Measurements from ENCODE around the gene FNDC10.
A peak's percentile ranks its signal among the peaks of the same experiment; 100 is the strongest.

The FNDC10 gene

DNA sequence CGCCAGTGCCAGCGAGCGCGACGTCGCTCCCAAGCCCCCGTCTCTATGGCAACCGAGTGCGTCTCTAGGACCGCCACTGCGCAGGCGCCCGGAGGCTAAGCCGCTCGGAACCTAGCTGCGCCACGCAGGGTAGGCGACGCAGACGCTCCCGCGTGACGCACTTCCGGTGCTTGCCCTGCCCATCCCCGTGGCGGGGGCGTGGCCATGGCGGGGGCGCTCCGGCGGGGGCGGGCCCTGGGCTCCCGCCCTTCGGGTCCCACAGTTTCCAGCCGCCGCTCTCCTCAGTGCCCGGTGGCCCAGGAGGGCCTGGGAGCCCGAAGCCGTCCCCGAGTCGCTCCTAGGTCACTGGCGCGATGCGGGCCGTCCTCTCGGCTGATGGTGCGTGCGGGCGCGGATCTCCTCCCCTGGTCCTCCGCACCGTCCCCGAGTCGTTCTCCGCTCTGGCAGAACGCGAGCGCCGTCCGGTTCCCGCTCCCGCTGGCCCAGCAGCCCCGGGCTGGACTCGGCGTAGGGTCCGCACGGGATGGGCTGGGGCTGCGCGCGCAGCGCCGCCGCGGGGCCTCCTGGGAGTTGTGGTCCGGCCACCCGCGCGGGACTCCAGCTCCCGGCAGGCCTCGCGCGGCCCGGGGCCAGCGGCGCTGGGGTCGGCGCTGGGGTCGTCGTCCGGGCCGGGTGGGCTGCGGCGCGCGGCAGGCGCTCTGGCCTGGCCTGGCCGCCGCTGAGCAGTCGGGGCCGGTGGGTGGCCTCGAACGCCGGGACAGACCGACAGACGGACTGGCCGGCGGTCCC, 15.5 kb upstream of the FNDC10 start, which contains the start of gene MIB2:
Gene MIB2 (plus strand): TSS at position 245 of the 789 bp plus-strand sequence. CDS start 7,953 bp downstream, outside the sequence.
- peak; percentile 96 for DNase-seq

DNA sequence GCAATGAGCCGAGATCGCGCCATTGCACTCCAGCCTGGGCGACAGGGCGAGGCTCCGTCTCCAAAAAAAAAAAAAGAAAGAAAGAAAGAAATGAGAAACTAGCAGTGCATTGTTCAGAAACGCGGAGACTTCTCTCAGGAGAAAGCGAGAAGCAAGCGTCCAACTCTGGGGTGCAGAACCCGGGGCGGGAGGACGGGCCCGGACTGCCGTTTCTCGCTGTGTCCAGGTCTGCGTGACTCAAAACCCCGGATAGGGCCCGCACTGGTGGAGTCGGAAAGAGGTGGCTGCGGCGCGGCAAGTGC, 15.0 kb upstream of the FNDC10 start:
- DNase-seq: no peak

DNA sequence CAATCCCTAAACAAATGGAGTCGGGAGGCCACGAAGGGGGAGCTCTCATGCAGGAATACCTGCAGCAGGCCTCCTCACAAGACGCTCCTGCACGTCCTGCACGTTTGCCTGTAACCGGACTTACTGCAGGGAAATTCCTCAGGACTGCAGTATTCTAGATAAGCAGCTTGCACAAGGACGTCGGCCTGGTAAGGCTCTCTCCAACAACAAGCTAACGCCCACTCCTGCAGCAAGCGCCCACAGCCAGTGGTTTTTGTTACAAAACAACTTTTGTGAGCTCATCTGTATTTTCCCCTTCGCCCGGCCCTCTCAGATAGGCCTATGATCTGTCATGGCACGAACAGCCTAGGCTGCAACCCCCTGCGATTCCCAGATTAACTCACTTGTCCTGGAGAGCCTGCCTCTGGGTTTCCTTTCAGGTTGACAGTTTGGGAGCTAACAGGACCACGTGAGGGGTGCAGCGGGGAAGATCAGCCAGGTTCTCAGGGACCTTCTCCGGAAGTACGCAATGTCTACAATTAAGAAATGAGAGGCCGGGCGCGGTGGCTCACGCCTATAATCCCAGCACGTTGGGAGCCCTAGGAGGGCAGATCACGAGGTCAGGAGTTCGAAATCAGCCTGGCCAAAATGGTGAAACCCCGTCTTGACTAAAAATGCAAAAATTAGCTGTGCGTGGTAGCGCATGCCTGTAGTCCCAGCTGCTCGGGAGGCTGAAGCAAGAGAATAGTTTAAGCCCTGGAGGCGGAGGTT, 14.4 kb upstream of the FNDC10 start:
- DNase-seq: peak; percentile 46

DNA sequence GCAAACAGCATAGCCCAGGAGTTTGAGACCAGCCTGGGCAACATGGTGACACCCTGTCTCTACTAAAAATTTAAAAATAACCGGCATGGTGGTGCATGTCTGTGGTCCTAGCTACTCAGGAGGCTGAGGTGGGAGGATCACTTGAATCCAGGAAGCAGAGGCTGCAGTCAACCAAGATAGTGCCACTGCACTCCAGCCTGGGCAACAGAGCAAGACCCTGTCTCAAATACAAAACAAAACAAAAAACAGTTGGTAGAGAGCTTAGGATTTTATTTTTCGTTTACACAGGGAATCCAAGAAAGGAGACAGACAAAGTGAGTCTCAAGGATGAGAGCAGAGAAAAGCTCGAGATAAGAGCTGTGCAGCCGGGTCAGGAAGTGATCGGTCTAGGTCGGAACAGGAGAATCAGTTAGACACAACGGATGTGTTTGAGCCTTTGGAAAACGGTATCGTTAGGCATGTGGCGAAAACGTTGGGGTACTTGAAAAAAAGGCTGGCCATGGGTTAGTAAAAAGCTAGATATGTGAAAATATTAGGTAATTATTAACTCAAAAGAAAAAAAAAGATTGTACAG, 13.7 kb upstream of the FNDC10 start:
- no peak for DNase-seq

DNA sequence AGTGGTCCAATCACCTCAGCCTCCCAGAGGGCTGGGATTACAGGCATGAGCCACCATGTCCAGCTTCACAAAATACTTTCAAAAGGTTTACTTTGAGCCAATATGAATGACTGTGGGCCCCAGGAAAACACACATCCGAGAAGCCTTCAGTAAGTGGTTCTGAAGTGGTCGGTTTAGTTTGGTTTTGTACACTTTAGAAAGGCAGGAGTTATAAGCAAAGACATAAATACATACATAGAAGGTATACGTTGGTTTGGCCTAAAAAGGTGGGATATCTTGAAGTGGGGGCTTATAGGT, 12.1 kb upstream of the FNDC10 start:
- no peak for DNase-seq

DNA sequence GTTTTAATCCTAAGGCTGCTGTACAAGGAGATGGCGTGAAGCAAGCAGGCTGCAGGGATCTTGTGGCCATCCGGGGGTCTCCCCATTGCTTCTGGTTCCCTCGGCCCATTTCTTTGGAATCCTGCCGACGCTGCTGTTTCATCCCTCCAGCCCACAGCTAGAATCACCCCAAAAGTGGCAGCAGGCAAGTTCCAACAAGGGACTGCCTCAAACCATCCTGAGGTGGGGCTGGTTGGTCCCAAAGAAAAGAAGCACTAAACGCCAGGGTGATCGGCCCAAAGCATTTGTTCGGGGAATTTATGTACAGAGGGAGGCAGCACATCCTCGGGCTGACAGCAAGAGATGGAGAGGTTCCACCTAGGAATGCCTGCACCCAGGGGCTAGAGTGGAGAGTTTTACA, 10.9 kb upstream of the FNDC10 start:
- no peak for DNase-seq

DNA sequence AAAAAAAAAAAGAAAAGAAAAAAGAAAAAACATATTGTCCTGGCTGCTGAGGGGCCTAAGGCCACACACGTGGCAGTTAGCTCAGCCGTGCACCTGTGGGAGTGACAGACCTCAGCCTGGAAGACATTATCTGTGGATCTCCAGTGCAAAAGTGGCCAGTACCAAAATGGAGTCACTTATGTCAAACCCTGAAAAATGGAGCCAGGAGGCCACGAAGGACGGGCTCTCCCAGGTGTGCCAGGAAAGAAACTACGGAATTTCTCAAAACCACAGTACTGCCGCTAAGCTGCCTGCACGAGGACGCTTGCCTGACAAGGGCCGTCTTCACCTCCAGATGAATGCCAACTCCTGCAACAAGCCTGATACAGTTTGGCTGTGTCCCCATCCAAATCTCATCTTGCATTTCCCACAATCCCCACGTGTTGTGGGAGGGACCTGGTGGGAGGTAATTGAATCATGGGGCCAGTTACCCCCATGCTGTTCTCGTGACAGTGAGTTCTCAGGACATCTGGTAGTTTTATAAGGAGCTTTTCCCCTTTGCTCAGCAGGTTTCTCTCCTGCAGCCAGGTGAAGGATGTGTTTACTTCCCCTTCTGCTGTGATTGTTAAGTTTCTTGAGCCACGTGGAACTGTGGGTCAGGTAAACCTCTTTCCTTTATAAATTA, 10.0 kb upstream of the FNDC10 start:
- no peak for DNase-seq

DNA sequence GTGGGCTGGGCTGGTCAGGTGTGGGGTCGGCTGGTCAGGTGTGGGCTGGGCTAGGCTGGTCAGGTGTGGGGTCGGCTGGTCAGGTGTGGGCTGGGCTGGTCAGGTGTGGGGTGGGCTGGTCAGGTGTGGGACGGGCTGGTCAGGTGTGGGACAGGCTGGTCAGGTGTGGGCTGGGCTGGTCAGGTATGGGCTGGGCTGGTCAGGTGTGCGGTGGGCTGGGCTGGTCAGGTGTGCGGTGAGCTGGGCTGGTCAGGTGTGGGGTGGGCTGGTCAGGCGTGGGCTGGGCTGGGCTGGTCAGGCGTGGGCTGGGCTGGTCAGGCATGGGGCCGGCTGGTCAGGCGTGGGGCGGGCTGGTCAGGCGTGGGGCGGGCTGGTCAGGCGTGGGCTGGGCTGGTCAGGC, 6.3 kb upstream of the FNDC10 start:
- DNase-seq: no peak

DNA sequence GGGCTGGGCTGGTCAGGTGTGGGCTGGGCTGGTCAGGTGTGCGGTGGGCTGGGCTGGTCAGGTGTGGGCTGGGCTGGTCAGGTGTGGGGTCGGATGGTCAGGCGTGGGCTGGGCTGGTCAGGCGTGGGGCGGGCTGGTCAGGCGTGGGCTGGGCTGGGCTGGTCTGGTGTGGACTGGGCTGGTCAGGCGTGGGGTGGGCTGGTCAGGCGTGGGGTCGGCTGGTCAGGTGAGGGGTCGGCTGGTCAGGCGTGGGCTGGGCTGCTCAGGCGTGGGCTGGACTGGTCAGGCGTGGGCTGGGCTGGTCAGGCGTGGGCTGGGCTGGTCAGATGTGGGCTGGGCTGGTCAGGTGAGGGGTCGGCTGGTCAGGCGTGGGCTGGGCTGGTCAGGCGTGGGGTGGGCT, 5.8 kb upstream of the FNDC10 start:
- DNase-seq: no peak

DNA sequence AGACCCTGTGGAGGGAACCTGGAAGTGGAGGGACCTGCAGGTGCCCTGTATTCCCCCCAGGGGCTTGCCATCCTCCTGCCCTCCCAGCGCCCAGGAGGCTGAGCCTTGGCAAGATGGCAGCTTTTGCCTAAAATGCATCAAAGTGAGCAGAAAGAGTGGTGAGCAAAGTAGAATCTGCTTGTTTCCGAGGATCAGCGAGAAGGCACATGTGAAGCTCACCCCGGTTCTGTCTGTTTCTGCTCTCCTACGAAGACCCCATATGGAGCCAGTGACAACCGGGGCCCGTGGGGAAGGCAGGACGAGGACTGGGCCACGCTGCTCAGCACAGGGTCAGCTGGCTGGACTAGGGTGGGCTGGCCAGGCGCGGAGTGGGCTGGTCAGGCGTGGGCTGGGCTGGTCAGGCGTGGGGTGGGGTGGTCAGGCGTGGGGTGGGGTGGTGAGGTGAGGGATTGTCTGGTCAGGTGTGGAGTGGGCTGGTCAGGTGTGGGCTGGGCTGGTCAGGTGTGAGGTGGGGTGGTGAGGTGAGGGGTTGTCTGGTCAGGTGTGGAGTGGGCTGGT, 5.2 kb upstream of the FNDC10 start:
- no peak for DNase-seq

DNA sequence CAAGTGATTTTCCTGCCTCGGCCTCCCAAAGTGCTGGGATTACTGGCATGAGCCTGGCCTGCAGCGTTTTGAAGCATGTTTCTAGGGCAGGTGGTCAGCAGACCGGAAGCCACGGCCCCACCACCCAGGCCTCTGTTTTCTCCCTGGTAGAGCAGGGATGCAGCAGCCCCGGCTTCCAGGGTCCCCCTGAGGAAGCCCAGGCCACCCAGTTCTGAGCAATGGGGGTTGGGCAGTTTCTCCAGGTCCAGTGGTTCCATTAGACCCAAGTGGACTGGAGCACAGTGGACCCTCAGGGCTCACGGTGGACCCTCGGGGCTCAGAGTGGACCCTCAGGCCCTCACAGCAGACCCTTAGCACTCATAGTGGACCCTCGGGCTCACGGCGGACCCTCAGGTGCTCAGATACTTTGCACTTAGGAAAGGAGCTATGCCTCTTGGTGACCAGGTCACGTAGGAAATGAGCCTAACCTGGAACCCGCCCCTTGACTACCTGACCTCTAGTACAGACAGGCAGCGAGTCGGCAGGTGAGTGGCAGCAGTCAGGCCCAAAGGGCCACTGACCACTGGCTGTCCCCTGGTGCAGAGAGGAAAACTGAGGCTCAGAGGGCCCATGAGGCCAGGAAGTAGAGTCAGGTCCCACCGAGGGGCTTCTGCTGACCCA, 4.6 kb upstream of the FNDC10 start:
- no peak for DNase-seq

DNA sequence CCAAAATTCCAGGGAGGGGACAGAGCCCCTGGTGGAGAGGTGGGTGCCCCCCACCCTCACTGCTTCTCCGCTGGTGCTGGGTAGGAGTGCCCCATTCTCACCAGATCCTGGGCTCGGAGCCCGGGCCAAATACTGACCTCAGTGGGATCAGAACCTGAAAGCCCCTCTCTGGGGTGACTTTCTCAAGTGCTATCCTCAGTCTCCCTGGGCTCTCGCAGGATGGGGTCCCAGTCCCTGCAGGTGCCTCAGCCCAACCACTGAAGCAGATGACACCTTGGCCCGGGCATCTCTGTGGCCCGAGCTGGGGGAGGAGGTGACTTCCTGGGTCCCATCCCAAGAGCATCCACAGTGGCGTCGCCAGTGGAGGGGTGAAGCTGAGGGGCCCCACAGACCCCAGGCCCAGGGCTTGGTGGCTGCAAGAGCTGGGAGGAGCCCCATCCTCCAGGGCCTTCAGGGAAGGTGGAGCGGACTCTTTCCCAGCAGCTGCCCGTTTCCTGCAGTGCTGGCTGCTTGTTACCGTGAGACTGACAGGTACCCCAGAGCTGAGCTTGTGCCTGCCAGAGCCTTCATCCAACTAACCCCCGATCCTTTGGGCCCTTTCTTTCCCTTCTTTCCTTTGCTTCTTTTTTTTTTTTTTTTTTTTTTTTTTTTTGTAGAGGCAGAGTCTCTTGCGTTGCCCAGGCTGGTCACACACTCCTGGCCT, 3.9 kb upstream of the FNDC10 start:
- no peak for DNase-seq

DNA sequence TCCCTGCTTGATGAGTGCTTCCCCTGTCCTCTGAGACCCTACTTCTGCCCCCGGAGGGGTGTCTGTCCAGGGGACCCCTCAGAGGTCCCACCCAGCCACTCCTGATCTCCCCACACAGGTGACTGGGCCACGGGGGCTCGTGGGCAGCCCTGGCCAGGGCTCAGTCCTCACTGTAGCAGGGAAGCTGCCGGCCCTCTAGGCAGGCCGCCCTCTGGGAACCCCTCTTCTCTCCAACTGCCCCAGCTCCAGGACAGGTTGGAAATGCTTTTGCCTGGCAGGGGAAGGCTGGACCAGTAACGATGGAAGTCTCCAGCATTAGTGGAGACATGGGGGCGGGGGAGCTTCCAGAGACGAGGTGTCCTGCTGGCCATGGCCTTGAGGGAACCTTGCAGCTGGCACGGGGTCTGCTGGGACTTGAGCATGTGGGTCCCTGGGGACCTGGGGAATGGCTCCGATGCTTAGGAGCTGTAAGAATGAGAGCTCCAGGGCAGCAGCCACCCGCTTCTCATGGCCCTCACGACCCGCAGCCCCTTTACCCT, 3.1 kb upstream of the FNDC10 start:
- DNase-seq: no peak

DNA sequence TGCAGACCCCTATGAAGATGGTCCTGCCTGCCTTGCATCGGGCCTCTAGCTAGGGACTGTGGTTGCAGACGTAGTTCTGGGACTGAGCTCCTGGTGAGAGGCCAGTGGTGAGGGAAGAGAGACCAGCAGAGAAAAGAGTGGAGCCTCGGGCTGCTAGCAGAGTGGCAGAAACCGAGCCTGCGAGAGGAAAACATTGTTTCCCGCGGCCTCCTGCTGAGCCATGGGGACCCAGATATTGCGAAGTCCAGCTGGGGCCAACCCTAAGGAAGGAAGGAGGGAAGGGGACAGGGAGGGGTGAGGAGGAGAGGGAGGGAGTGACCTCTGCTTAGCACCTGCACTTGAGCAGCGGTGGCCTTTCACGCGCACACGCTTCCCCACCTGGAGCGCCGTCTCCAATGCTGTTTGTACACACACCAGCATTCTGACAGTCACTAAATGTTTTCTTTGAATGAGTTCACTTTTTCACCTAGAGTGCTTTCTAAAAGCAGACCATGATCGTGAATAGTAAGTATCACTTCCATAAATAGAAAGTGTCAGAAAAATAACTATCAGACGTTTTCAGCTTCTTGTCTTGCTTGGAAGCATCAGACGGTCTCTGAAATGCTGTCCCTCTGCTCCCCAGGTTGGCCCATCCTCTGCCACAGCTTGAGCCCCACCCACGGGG, 2.5 kb upstream of the FNDC10 start:
- no peak for DNase-seq

DNA sequence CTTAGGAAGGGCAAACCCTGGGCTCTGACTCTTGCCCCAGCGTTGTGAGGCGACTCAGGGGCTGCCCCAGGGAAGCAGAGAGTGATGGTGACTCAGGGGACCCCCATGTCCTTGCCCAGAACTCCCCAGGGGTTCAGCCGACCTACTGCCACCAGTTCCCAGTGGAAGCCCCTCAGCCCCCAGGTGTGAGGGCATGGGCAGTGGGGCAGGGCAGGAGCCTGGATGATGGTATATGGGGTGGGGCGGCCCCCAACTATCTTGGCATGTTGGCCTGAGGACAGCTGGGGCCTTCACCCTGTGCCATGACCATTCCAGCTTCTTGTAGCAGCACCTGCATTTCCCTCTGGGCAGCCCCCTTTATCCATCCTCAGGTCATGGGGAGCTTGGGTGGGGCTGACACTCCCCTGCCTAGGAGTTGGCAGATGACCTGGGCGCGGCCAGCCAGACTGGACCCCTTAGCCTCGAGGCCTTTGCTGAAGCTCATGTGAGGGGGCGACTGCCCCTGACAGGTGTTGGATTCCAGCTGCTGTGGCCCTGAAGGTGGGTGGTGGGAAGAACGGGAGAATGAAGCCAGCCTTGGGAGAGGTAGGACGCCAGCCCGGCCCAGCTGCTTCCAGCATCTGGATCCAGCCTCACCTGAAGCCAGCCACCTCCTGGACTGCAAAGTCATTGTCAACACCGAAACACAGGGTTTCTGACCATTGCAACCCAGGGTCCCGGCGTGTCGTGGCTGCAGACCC, 1.8 kb upstream of the FNDC10 start:
- DNase-seq: no peak

DNA sequence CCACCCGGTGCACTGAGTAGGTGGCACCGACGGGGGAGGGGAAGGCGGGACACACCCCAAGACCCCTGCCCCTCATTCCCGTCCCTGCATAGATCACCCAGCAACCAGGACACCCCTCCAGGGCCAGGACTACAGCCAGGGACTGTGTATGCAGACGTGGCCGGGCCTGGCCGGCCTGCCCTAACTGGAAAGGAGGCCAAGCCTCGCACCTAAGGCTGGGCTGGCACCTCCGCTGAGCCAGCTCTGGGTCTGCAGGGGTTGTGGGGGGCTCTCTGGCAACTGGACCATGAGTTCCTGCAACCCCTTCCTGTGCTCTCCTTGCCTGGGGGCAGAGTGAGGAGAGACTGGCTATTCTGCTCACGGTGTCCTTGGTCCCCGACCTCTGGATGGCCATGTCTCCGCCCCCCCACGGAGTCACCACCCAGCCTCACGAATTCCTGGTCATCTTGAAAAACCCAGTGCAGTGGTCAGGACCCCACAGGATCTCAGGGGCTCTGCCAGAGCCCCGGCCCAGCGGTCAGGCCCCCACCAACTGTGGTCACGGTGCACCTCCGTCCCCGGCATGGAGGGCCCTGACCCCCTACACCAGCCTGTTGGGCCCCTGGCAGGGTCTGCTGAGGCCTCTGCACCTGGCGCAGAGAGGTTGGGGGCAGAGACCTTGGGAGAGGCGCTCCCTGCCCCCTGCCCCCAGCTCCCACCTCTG, 1.1 kb upstream of the FNDC10 start:
- DNase-seq: no peak

DNA sequence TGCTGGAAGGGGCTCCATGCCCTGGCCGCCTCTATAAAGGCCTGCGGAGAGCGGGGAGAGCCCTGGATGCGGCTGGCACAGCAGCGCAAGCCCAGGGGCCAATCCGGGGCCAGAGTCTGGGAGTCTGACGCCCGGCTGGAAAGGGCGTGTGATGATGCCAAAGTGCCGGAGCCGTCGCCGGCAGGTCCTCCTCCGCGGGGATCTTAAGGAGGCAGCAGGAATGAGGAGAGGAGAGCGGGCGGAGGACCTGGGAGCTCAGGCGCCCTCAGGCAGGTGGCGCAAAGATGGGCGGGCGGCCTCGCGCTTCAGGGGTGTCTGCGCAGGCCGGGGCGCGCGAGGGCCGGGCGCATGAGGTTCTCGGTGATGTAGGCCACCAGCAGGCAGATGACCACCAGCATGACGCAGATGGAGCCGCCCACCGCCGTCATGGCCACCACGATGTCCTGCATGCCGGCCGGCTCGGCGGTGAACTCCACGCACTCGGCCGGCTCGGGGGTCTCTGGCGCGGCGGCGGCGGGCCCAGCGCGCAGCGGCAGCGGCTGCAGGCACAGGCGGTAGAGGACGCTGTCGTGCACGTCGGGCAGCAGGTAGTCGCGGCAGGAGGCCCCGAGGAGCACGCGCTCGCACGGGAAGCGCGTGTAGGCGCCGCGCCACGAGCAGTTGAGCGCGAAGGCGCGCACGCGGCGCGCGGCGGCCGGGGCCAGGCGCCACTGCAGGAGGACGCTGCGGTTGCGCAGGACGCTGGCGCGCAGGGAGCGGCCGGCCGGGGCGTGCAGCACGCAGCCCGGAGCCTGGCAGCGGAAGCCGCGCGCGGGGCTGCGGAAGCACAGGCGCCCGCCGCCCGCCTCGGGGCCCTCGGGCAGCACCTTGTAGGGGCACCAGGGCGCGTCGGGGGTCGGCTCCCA, 653 bp downstream of the FNDC10 start:
- peak; percentile 26 for DNase-seq

DNA sequence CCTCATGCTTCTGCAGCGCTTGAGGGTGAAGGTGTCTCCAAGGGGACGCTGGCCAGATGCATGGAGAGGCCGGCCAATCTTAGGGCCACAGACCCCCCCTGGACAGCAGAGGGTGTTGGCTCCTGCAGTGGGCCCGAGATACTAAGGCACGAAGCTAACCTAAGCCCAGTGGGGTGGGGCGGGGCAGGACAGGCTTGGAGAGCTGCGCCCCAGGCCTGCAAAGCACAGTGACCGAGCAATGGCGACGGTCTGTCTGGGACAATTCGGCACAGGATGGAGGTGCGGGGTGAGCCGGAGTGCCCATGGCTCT, 1.3 kb downstream of the FNDC10 start:
- no peak for DNase-seq

DNA sequence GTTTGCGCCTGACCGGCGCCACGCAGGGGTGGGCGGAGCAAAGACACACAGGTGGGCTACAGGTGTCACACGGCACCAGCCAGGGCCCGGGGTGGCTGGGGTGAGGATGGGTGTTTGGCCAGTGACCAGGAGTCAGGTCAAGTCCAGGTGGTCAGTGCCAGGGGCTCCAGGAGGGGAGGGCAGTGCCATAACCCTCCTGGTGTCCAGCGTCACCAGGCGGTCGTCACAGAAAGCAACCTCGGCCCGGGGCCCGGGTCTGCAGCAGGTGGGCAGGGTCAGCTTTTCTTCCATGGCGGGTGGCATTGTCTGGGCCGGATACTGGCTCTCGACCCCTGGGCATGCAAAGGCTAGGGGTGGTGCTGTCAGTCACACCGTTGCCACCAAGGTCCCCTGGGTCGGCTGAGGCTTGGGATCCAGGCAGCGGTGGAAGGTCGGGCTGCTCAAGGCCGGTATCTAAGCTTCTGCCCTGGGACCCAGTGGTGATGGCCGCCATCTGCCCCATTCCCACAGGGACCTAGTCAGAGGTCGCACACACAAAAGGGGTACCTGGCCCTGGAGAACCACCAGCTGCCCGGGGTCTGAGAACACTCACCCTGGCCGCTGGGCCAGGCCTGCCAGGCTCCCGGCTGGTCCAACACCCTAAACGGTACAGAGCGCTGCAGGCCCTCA, 1.8 kb downstream of the FNDC10 start:
- no peak for DNase-seq

Data from fibroblast of skin of right quadriceps (primary cell).